Type B pancreatic cell (in vitro differentiated cells): ENCODE results near the gene RNF166. TPM values are rescaled to one million over a fixed set of nuclear protein-coding genes. Genes with fewer than 3 reads are reported as not detected.

ENCODE experiments used
- DNase-seq: peaks from one replicate; pipeline ENCODE4 v3.0.0; 2021; ENCODE audit warnings: mixed read lengths; ENCODE audit not compliant: unreplicated experiment; ENCODE audit errors: extremely low spot score
- H3K27ac Mint-ChIP-seq: 2 replicates; pipeline ENCODE4 v1.8.0; 2021; ENCODE audit warnings: mild to moderate bottlenecking, mixed read lengths
- H3K27me3 Mint-ChIP-seq: 2 replicates; pipeline ENCODE4 v1.8.0; 2021; ENCODE audit warnings: mixed read lengths
- H3K36me3 Mint-ChIP-seq: 2 replicates; pipeline ENCODE4 v1.8.0; 2021; ENCODE audit warnings: mixed read lengths
- H3K4me1 Mint-ChIP-seq: one replicate; pipeline ENCODE4 v1.8.0; 2021; ENCODE audit warnings: mixed read lengths; ENCODE audit not compliant: unreplicated experiment
- H3K4me3 Mint-ChIP-seq: 2 replicates; pipeline ENCODE4 v1.8.0; 2021; ENCODE audit warnings: mild to moderate bottlenecking, mixed read lengths
- H3K9me3 Mint-ChIP-seq: 2 replicates; pipeline ENCODE4 v1.8.0; 2021; ENCODE audit warnings: mixed read lengths
- total RNA-seq: library from RNA; stranded (reverse); gene quantifications from 2 replicates; pipeline ENCODE4 v1.2.1, GENCODE V29; 2021; ENCODE audit warnings: low replicate concordance
- TF ChIP-seq, protein P1 (sequence below): fragments of 200-600 bp; sonication (generic); conservative IDR thresholded peaks from 2 replicates; pipeline ENCODE4 v1.5.0; 2021; ENCODE audit warnings: antibody characterized with exemption, mild to moderate bottlenecking

RNF166 gene
- total RNA-seq, 1 donor from 2014 or later = 20.1 TPM

GRCh38 chr16:88700636-88701482, 5.3 kb downstream of the RNF166 start:
- TF ChIP-seq, protein P1, sequence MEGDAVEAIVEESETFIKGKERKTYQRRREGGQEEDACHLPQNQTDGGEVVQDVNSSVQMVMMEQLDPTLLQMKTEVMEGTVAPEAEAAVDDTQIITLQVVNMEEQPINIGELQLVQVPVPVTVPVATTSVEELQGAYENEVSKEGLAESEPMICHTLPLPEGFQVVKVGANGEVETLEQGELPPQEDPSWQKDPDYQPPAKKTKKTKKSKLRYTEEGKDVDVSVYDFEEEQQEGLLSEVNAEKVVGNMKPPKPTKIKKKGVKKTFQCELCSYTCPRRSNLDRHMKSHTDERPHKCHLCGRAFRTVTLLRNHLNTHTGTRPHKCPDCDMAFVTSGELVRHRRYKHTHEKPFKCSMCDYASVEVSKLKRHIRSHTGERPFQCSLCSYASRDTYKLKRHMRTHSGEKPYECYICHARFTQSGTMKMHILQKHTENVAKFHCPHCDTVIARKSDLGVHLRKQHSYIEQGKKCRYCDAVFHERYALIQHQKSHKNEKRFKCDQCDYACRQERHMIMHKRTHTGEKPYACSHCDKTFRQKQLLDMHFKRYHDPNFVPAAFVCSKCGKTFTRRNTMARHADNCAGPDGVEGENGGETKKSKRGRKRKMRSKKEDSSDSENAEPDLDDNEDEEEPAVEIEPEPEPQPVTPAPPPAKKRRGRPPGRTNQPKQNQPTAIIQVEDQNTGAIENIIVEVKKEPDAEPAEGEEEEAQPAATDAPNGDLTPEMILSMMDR = no peak
- H3K9me3 Mint-ChIP-seq = no peaks in the 10 kb centered on the region
- no peak overlapping the region for H3K27ac Mint-ChIP-seq
- H3K4me1 Mint-ChIP-seq = peaks cover 8% of the 10 kb centered on the region
- DNase-seq = no peak
- no peaks in the 10 kb centered on the region for H3K27me3 Mint-ChIP-seq
- no peaks in the 10 kb centered on the region for H3K36me3 Mint-ChIP-seq
- H3K4me3 Mint-ChIP-seq = no peak overlapping the region

GRCh38 chr16:88700322-88700635, 5.9 kb downstream of the RNF166 start:
- DNase-seq = no peak
- no peaks in the 10 kb centered on the region for H3K36me3 Mint-ChIP-seq
- no peak overlapping the region for H3K4me3 Mint-ChIP-seq
- H3K4me1 Mint-ChIP-seq = peaks cover 7% of the 10 kb centered on the region
- TF ChIP-seq, protein P1 = no peak
- H3K27ac Mint-ChIP-seq = no peak overlapping the region
- H3K27me3 Mint-ChIP-seq = no peaks in the 10 kb centered on the region
- H3K9me3 Mint-ChIP-seq = no peaks in the 10 kb centered on the region

DNA sequence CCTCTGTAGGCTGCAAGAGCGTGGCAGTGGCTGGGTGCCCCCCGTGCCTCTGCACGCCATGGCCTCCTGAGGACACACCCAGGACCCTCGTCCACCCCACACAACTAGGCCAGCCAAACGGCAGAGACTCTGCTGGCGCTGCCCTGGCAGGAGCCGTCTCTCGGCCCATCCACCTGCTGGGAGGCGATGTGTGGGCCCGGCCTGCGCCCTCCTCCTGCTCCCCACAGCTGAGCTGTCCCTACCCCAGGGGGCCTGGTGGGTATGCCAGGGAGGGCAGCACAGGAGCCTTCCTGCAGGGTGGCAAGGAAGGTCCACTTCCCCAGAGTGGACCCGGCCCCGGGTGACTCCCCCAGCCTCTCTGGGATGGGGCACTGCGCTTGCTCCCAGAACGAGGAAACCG, 7.0 kb downstream of the RNF166 start:
- no peak overlapping the region for H3K27ac Mint-ChIP-seq
- TF ChIP-seq, protein P1 = no peak
- H3K36me3 Mint-ChIP-seq = no peaks in the 10 kb centered on the region
- DNase-seq = no peak
- no peaks in the 10 kb centered on the region for H3K9me3 Mint-ChIP-seq
- H3K4me3 Mint-ChIP-seq = no peak overlapping the region
- peaks cover 4% of the 10 kb centered on the region for H3K4me1 Mint-ChIP-seq
- no peaks in the 10 kb centered on the region for H3K27me3 Mint-ChIP-seq

DNA sequence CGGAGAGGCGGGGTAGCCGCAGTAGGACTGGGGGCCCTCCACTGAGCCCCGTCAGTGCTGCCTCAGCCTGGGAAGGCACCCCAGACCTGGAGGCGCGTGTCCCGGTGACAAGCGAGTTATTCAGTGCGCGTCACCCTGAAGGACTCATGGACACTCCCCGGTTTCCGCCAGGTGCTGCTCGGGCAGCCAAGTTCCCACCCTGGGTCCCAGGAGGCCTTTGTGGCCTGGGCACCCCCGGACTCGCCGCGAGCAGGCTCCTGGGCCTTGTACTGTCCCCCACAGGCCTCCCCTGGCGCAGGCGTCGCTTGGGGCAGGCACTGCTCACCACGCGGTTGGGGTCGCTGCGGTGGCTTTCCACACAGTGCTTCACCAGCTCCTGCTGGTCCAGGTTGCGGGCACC, 7.6 kb downstream of the RNF166 start:
- H3K4me3 Mint-ChIP-seq = no peak overlapping the region

DNA sequence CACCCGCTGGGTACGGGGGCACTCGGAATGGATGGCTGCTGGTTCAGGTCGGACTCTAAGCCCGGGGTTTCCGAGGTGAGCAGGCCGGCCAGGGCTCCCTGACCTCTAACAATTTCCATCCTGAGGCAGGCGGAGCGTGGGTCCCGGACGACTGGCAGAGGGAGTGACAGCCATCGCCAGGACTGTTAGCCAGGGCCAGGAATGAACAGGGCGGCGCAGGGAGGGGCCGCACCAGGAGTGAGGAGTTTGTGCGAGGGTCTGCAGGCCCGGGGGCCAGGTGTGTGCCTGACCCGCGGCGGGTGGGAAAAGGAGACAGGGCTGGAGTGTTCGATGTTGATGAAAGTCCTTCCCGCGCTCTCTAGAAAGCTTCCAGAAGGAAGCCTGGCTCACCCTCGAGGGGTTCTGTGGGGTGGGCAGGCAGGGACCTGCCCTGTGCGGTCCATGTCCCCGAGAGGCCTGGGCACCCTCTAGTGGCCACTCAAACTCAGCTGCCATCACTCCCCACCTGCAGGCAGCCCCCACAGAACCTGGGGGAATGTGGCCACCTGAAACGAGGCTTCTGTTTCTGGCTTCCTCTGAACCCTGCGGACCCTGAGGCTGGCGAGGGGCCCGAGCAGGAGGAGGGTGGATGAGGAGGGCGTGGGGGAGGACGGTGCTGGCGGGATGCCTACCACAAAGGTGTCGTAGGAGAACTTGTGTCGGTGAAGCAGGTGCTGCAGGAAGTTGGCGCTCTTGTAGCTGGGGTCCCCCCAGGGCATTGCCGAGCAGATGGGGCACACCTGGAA, 8.2 kb downstream of the RNF166 start:
- DNase-seq = no peak
- no peaks in the 10 kb centered on the region for H3K27me3 Mint-ChIP-seq
- H3K9me3 Mint-ChIP-seq = no peaks in the 10 kb centered on the region
- no peaks in the 10 kb centered on the region for H3K4me1 Mint-ChIP-seq
- TF ChIP-seq, protein P1 = peak; percentile 42
- no peak overlapping the region for H3K27ac Mint-ChIP-seq
- H3K36me3 Mint-ChIP-seq = no peaks in the 10 kb centered on the region
- no peak overlapping the region for H3K4me3 Mint-ChIP-seq

More for the DNA sequence above, 7.6 kb downstream of the RNF166 start:
- TF ChIP-seq, protein P1 = no peak
- no peaks in the 10 kb centered on the region for H3K9me3 Mint-ChIP-seq
- DNase-seq = no peak
- no peaks in the 10 kb centered on the region for H3K4me1 Mint-ChIP-seq
- no peak overlapping the region for H3K27ac Mint-ChIP-seq
- H3K27me3 Mint-ChIP-seq = no peaks in the 10 kb centered on the region
- H3K36me3 Mint-ChIP-seq = no peaks in the 10 kb centered on the region
